GM18951 (cell line): ENCODE data around the gene APC2.
"Not testable (repeated sequence)": the region's sequence is repeated elsewhere in the genome, so short reads cannot be mapped to it uniquely, and the experiment has no call there.

ENCODE experiments used
- POLR2A ChIP-seq: IDR thresholded peaks from 4 replicates; pipeline ENCODE4 v1.6.1; 2011; ENCODE audit warnings: mild to moderate bottlenecking; ENCODE audit not compliant: insufficient read length, insufficient read depth; ENCODE audit errors: extremely low read depth
- in situ Hi-C: fragments of 300-500 bp; cut with MboI; formaldehyde crosslinking; loops from one replicate; pipeline ENCODE4 v1.12.0; 2022; ENCODE audit warnings: low sequenced_read_pairs, mixed read lengths, inconsistent platforms; ENCODE audit not compliant: unreplicated experiment

The APC2 gene

DNA sequence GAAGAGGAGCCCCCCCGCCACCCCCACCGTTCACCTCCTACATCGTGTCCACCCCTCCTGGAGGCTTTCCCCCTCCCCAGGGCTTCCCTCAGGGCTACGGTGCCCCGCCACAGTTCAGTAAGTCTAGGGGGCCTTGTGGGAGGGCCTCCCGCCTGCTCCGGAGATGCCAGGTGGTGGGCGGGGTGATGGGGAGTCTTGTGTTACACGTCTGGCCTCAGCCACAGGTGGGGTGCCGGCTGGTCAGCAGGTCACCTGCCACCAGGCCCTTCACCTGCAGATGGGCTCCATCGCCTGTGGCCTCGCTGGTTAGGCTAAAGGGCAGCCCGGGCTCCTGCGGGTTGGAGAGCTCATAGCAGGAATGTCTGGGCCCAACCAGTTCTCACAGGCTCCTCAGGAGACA lies 19.7 kb upstream of the APC2 start:
- in situ Hi-C loops = no loop called here
- no peak for TF ChIP-seq POLR2A

DNA sequence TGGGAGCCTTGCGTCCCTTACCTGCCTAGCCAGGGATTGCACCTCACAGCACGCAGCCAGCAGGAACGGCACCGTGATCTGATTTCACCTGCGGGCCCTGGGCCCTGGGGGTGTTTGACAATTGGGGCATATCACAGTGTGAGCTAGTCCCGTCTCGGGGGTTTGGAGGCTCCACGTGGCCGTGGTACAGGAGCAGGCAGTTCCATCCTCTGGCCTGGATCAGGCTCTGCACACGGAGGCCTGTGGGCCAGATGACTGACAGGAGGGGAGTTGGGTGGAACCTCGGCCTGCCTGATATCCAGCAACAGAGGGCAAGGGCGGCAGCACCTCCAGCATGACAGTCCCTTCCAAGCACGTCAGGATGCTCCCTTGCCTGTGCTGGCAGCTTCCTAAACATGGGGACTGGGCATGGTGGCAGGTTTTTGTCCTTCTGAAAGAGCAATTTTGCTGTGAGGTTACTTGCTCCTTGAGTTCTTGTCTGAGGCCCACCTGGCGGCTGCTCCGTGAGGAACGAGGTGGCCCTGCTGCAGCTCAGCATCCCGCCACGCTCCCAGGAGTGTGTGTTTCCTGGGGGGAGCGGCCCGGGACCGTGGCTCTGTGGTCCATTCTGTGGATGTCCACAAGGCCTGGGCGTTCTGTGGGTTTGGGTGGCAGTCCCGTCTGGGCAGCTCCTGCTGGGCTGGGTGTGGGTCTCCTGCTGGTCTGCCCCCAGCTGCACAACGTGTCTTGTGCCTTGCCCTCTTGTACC lies 18.0 kb upstream of the APC2 start:
- in situ Hi-C loops = no loop called here
- no peak for TF ChIP-seq POLR2A

DNA sequence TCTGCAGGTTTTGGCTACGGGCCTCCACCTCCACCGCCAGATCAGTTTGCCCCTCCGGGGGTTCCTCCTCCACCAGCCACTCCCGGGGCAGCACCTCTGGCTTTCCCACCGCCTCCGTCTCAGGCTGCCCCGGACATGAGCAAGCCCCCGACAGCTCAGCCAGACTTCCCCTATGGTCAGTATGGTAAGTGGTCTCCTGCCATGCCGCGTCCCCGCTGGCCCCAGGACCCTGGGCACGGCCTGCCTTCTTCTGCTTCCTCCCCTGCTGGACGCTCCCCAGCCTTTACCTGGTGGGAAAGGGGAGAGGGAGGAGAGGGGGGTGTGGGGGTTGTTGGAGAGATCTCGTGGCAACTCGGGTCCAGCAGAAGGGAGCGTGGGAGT lies 17.4 kb upstream of the APC2 start:
- in situ Hi-C loops = no loop called here
- no peak for TF ChIP-seq POLR2A

DNA sequence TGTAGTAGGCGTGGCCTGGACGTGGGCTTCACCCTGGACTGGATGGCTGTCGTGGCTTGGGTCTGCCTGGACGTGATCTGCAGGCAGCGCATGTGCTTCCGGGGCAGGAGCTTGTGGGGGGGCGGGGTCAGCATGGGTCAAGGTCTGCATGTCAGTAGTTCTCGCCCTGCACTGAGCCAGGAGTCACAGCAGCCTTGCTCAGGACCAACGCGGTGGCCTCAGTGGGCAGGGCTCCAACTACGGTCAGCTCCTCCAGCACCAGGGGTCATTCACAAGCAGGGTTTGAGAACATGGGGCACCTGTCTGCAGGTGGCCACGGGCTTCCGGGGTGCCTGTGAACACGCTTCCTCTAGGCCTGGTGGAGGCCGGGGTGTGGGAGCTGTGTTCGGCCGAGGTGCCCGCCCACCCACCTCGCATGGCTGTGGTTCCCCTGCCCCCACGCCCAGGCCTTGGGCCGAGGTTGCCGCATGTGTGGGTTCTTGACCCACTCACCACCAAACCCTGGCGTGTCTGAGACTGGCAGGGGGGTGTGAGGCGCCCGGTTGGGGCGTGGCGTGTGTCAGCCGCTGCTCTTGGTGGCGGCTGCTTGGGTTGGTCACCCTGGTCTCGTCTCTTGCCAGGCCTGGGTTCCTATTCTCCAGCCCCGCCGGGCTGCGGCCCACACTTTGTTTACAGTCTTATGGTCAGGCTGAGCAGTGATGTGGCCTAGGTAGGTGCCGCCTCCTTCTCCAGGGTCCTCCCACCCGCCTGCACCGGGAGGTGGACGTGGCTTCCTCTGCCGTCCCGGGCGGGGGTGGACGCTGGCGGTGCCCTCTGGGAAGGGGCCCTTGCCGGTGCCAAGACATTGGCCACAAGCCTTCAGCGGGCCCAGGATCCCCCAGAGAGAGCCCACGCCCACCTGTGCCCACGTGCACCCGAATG lies 16.5 kb upstream of the APC2 start:
- in situ Hi-C loops = no loop called here
- TF ChIP-seq POLR2A = no peak

DNA sequence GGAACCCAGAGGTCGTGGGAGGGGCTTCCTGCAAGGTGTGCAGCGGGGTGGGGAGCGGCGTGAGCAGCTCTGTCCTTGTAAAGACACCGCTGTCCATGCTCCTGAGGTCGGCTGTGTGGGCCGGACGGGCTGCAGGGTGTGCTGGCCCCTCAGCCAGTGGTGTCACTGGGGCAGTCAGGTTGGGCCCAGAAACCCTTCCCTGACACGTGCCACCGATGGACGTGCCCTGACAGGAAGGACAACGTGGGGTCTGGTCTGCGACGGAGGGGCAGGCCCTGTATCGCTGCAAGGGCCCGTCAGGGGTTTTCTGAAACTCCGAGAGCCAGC lies 15.9 kb upstream of the APC2 start:
- no peak for TF ChIP-seq POLR2A
- in situ Hi-C loops = no loop called here

DNA sequence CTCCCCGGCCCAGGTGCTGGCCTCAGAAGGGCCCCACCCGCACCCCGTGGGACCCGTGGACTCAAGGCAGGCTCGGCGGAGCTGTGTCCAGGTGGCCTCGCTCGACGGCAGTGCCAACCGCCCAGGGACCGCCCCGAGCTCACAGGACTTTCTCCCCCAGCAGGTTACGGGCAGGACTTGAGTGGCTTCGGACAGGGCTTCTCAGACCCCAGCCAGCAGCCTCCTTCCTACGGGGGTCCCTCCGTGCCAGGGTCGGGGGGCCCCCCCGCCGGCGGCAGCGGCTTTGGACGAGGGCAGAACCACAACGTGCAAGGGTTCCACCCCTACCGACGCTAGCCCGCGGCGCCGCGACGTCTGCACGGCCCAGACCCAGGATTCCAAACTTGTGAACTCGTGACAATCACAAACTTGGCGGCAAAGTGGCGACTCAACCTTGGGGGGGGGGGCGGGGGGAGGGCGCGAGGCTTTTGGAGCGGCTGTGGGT lies 15.3 kb upstream of the APC2 start:
- no peak for TF ChIP-seq POLR2A
- in situ Hi-C loops = no loop called here

DNA sequence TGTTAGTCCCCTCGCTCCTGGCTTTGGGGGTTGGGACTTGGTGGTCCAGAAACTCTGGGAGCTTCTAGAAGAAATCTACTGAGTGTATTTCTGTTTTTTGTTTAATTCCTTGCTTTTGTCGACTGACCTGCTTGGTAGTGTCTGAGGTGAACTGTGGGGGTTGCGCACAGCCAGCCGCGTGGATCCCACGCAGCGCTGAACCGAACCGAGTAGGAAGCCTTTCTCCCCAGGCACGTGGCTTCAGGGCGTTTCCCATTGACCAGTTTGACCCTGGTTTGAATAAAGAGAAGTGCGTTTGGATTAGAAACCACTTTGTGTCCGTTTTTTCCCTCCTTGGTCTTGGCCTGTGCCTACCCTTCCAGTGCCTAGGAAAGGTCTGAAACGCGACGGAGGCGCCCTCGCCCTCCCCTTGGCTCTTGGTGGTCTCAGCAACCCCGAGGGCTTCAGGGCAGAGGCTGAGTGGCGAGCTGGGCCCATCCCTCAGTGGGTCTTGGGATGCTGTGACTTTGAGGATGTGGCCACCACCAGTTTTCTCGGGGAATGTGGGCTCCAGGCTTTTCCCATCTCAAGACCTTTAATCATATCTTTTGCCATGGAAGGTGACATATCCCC lies 14.4 kb upstream of the APC2 start:
- no peak for TF ChIP-seq POLR2A
- in situ Hi-C loops = no loop called here

DNA sequence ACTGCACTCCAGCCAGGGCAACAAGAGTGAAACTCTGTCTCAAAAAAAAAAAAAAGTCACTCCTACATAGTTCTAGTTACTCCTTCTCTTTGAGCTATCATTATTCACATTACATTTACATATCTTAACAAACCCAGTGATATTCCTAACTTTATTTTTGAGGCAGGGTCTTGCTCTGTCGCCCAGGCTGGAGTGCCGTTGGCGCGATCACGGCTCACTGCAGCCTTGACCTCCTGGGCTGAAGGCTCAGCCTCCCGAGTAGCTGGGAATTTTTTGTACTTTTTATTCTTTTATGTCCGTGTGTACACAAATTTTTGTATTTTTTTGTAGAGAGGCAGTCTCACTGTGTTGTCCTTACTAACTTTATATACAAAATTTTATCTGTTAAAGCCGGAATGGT lies 12.3 kb upstream of the APC2 start:
- TF ChIP-seq POLR2A = no peak
- in situ Hi-C loops = no loop called here

DNA sequence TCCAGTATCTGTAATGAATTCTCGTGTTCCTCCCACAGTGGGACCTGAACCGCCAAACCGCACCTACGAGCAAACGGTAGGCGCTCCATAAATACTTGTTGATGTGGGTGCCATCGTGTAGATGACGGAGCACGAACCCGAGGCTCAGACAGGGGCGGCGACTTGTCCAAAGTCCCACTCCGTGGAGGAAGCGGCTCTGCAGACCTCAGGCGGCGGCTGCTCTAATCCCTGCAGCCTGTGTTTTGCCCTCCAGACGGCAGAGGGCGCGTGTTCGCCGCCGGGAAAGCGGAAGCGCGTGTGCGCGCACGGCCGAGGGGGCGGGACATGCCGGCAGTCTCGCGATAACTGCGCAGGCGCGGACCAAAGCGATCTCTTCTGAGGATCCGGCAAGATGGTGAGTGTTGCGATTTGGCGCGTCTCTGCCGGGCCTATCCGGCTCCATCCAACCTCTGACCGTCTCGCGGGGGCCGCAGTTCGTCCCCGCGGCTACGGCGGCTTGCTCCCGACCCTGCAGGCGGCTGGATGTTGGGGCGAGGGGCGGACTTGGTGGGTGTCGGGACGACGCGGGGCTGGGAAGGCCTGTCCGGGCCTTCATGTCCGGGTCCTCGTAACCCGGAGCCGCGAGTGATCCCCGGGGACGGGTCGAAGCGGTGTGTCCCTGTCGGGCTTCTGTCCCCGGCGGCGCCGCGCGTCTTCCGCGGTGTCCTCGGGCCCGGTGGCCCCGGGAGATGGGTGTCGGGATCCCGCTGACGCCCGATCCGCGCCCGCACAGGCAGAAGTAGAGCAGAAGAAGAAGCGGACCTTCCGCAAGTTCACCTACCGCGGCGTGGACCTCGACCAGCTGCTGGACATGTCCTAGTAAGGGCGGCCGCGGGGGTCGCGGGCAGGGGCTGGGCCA lies 11.6 kb upstream of the APC2 start, which contains the start of gene RPS15:
Gene RPS15, plus strand, starts transcription at position 362 of the 898 bp plus-strand sequence. Its CDS starts 30 bp downstream, at position 392.
- peak; percentile 99 for TF ChIP-seq POLR2A
- in situ Hi-C loops = no loop called here

DNA sequence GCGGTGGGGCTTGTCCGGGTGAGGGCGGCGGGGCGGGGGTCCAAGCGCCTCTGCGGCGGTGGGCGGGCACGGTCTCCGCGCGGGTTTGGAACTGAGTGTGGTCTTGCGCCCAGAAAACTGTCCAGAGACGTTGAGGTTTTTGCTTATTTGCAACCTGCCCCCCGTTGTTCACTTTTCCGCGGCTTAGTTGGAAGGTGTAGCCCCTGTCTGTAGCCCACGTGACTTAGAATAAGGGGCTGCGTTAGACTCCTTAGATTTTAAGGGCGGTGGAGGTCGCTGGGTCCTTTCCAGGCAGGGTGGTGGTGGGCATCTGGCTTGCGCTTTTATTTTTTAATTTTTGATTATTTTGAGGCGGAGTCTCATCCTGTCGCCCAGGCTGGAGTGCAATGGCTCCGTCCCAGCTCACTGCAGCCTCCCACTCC lies 11.0 kb upstream of the APC2 start:
- TF ChIP-seq POLR2A = no peak
- in situ Hi-C loops = no loop called here

DNA sequence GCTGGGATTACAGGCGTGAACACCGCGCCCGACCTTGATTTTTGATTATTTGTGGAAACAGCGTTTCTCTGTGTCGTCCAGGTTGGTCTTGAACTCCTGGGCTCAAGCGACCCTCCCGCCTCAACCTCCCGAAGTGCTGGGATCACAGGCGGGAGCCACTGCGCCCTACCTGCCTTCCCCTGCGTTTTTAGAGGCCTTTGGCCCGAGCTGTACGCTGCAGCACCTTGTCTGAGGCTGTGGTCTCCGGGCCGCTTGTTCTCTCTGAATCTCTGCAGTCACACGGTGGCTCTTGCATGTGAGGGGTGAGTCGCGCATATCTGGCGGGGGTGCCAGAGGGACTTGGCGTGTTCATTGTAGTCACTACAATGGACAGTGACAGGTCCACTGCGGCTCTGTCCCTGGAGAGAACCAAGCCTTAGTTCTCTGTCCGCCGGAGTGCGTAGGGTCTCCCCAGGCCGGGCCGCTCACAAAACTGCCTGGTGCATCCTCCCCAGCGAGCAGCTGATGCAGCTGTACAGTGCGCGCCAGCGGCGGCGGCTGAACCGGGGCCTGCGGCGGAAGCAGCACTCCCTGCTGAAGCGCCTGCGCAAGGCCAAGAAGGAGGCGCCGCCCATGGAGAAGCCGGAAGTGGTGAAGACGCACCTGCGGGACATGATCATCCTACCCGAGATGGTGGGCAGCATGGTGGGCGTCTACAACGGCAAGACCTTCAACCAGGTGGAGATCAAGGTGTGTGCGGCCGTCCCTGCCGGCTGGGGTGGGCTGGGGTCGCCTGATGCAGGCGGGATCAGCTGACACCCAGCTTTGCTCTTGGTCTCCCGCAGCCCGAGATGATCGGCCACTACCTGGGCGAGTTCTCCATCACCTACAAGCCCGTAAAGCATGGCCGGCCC lies 10.2 kb upstream of the APC2 start:
- in situ Hi-C loops = not testable (repeated sequence)

DNA sequence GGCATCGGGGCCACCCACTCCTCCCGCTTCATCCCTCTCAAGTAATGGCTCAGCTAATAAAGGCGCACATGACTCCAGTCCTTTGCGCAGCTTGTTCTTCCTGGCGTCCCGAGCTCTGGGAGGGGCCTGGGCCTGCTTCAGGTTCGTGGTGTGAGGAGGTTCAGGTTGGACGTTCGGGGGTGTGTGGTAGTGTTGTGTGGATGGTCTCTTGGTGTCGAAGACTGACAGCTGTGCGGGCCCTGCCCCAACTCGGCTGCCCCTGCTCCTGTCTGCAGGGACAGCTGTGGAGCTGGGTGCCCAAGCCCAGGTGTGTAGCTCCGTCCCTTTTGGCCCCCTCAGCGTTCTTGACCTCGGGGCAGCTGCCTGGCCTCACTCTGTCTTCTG lies 9.5 kb upstream of the APC2 start:
- no peak for TF ChIP-seq POLR2A

DNA sequence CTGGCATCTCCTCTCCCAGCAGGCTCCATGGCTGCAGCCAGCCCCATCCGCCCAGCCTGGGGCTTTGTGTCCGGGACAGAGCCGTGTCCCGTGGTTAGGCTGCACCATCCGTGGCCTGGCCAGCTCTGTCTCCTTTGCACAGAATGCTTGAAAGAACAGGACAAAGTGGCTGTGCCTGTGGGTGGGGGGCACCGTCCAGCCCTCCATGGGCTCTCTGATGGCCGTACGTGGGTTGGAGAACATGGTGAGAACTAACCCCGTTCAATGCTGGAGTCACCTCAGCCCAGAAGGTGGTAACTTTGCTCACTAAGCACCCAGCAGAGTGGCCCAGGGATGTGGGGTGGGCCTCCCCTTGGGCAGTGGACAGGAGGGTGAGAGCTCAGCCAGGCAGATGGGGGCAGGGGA lies 8.9 kb upstream of the APC2 start:
- TF ChIP-seq POLR2A = no peak
- in situ Hi-C loops = no loop called here

More for the DNA sequence above, 9.5 kb upstream of the APC2 start:
- in situ Hi-C loops = no loop called here
